Prostate gland (tissue), 2 donors: ENCODE results near the gene SPATA31D4.

ENCODE experiments used
- POLR2A ChIP-seq: fragments of 450-650 bp; IDR thresholded peaks from one replicate; pipeline ENCODE4 v1.6.1; 2016; ENCODE audit warnings: antibody characterized with exemption, mild to moderate bottlenecking
- POLR2AphosphoS5 ChIP-seq: sonication (generic); formaldehyde crosslinking; IDR thresholded peaks from one replicate; pipeline ENCODE4 v1.6.1; 2017; ENCODE audit warnings: antibody characterized with exemption
- TF ChIP-seq, protein P1 (sequence below), 4 experiments: fragments of 200-600 bp in 2 of 4; fragments of 450-650 bp in 2 of 4; sonication (generic) in 2 of 4; IDR thresholded peaks; 1 replicate in 3 of 4; 2 replicates in 1 of 4; pipeline ENCODE4 v1.5.1; 2016 to 2019; ENCODE audit warnings: antibody characterized with exemption in 4 of 4, mild to moderate bottlenecking in 2 of 4, moderate library complexity in 2 of 4

DNA sequence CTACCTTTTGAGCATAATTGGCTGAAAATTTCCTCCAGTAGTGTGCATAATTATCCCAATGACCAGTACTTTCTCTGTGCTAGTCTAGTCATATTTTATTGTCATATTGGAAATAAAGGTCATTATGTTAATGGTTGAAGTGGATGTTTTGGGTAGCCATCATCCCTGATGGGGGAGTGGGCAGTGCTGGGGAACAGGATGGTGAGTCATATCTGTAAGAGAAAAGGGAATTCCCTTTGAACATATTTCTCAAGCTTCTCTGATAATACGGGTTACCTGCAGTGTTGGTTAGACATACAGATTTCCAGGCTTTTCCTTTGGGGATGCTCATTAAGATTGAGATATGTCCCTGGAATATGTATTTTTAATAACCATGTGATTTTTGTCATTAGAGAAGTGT is 33.3 kb upstream of the SPATA31D4 start:
- TF ChIP-seq, protein P1, sequence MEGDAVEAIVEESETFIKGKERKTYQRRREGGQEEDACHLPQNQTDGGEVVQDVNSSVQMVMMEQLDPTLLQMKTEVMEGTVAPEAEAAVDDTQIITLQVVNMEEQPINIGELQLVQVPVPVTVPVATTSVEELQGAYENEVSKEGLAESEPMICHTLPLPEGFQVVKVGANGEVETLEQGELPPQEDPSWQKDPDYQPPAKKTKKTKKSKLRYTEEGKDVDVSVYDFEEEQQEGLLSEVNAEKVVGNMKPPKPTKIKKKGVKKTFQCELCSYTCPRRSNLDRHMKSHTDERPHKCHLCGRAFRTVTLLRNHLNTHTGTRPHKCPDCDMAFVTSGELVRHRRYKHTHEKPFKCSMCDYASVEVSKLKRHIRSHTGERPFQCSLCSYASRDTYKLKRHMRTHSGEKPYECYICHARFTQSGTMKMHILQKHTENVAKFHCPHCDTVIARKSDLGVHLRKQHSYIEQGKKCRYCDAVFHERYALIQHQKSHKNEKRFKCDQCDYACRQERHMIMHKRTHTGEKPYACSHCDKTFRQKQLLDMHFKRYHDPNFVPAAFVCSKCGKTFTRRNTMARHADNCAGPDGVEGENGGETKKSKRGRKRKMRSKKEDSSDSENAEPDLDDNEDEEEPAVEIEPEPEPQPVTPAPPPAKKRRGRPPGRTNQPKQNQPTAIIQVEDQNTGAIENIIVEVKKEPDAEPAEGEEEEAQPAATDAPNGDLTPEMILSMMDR (IDR thresholded peaks at IDR 0.05), result no peak
- no peak for TF ChIP-seq POLR2AphosphoS5
- TF ChIP-seq POLR2A, result no peak
